GM18498 (cell line): ENCODE data around the gene ACO2.
"Not testable (repeated sequence)": the region's sequence is repeated elsewhere in the genome, so short reads cannot be mapped to it uniquely, and the experiment has no call there.

Experiments used
- ATAC-seq: cut with Tn5 transposase; IDR thresholded peaks from one replicate; pipeline ENCODE4 v1.9.1; 2021; ENCODE audit warnings: mild to moderate bottlenecking, moderate library complexity; ENCODE audit not compliant: unreplicated experiment

ACO2 gene

DNA sequence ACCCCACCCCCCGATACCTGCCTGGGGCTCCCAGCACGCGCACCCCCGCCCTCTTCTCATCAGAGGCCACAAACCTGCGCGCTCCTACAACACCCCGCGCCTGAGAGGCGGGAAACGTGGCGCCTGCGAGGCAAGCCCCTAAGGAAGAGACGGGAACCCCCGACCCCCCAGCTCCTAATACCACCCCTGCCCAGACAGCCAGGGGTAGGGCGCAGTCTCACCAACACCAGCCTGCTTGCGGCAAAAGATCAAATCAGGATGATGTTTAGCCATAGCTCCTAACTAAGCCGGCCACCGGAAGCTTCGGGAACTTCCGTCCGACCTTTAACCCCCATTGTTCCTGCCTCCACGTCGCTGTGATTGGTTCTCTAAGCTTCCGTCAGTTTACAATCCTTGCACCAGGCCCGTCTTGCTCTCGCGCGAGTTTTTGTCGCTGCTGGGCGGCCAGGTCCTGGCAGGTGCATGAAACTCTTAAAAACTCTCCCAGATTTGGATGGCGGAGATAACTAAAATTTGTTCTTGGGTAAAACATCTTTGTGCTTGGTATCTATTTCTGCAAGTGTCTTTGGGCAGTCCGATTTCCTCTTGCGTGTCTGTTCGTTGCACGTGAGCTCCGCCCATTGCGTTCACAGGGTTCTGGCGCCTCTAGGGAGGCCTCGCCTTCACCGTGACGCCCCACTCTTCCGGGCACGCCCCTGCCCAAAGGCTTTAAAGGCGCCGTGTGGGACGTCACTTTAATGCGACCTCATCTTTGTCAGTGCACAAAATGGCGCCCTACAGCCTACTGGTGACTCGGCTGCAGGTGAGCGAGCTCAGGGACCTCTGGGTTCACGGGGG is at the start of gene ACO2, which contains the start of gene PHF5A:
ACO2 (plus strand) TSS at position 737 of the 837 bp plus-strand sequence; CDS start at position 767, 30 bp downstream.
PHF5A (minus strand) TSS at position 312 of the 837 bp plus-strand sequence; CDS start at position 273, 39 bp downstream.
- ATAC-seq, result peak; percentile 87

- ATAC-seq, result no peak
Observed at GRCh38 chr22:41425660-41426365, 43.1 kb upstream of the ACO2 start.

GRCh38 chr22:41429232-41429950 is 39.5 kb upstream of the ACO2 start:
- no peak for ATAC-seq

DNA sequence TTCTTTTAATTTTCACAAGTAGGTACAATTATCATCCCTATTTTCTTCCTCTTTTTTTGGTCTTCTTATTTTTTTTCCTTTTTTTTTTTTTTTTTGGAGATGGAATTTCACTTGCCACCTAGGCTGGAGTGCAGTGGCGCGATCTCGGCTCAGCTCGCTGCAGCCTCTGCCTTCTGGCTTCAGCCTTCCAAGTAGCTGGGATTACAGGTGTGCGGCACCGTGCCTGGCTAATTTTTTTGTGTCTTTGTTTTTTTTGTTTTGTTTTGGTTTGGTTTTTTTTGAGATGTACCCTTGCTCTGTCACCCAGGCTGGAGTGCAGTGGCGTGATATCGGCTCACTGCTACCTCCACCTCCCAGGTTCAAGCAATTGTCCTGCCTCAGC is 39.0 kb upstream of the ACO2 start:
- ATAC-seq, result no peak

DNA sequence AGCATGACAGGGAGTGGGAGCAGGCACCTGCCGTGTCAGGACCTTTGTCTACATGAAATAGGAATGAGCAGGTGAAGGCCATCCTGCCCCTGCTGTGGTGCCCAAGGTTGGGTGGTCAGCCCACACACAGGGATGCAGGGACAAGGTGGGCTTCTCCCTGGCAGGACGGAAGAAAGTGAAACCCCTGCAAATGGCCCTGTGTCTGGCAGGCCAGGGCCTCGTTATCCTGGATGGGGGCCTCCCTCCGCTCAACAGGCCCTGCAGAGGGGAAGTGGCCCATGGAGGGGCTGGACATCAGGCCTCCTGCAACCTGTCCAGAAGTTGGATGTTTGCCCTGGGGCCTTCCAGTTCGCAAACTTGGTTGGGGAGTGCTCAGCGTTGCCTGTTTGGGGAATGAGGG is 37.3 kb upstream of the ACO2 start:
- no peak for ATAC-seq

GRCh38 chr22:41433480-41433879 is 35.4 kb upstream of the ACO2 start:
- not testable (repeated sequence) for ATAC-seq

DNA sequence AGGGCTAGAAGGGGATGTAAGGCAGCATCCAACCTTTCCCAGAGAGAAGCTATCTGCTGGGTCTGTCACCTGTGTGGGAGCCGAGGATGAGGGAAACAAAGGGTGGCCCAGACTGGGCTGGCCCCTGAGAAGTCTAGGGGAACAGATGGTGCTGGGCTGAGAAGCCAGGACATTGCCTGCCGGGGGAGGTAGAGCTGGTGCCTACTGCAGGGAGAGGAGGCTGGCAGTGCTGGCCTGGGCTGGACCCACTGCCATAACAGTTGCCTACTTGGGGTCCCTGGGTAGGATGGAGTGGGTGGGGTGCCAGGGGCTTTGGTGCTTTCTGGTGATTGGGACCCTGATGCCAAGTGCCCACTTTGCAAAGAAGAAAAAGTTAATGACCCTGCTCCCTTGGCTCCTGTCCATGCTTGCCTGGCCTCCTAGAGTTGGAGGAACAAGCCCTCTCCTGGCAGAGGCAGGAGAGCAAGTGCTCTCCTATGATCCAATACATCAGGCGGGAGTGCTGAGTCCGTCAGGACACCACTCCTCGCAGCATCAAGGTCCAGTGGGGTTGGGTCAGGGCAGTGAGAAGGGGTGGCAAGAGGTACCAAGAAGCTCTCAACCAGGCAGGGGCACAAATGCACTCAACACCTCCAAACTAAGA is 34.4 kb upstream of the ACO2 start:
- ATAC-seq, result not testable (repeated sequence)

GRCh38 chr22:41435560-41435959 is 33.4 kb upstream of the ACO2 start:
- ATAC-seq, result no peak

DNA sequence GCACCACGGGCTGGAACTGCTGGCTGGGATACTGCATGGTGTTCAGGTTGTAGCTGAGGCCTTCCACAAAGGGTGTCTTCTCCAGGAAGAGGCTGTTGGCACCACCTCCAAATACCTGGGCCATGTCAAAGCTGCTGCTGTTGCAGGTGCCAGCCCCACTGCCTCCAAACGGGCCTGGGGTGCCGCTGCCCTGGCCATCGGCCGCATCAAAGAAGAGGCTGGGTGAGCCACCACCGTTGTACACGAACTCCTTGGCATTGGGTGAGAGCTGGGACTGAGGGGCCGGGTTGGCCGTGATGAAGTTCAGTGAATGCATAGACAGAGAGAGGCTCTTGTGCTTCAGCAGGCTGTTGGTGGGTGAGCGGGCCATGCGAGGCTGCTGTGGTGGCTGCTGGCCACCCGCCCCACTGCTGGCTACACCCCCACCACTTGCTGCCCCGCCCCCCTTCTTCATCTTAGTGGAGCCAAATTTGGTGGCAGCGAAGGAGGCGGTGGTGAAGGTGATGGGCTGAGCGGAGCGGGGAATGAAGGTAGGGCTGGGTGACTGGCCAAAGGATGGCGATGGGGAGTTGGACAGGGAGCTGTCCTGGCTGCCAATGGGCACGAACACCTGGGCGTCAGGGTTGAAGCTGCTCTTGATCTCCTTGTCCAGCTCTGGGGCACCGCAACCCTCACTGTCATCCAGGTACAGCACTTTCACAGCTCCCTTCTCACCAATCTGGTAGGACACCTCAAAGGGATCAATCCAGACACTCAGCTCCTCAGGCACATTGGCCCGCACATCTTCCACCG is 32.4 kb upstream of the ACO2 start:
- ATAC-seq, result no peak

GRCh38 chr22:41437198-41437597 is 31.7 kb upstream of the ACO2 start:
- no peak for ATAC-seq

DNA sequence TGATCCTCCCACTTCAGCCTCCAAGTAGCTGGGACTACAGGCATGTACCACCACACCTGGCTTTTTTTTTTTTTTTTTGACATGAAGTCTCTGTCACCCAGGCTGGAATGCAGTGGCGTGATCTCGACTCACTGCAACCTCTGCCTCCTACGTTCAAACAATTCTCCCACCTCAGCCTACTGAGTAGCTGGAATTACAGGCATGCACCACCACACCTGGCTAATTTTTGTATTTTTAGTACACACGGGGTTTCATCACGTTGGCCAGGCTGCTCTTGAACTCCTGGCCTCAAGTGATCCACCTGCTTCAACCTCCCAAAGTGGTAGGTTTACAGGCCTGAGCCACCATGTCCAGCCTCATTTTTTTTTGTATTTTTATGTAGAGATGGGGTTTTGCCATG is 28.4 kb upstream of the ACO2 start:
- not testable (repeated sequence) for ATAC-seq

DNA sequence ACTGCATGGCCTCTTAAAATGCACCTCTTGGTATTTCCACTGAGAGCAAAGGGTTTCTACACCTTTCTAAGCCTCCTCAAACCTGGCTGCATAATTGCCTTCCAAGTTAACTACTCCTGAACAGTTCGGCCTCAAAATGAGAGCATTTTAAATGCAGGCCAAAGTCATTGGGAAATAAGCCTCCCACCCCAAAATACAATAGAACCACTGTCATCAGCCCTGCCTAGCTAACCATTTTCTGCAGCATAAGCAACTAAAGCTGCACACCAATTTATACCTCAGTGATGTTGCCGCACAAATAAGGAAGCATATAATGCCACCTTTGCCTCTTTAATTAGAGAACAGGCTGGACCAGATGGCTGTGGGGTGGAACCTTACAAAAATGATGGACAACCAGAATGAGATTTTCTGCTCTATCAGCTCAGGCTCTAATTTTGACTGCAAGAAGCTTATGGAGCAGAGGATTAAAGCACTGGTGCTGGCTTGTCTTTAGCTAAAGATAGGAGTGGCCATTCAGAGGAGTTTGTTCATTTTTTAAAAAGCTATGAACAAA is 26.6 kb upstream of the ACO2 start:
- ATAC-seq, result no peak

DNA sequence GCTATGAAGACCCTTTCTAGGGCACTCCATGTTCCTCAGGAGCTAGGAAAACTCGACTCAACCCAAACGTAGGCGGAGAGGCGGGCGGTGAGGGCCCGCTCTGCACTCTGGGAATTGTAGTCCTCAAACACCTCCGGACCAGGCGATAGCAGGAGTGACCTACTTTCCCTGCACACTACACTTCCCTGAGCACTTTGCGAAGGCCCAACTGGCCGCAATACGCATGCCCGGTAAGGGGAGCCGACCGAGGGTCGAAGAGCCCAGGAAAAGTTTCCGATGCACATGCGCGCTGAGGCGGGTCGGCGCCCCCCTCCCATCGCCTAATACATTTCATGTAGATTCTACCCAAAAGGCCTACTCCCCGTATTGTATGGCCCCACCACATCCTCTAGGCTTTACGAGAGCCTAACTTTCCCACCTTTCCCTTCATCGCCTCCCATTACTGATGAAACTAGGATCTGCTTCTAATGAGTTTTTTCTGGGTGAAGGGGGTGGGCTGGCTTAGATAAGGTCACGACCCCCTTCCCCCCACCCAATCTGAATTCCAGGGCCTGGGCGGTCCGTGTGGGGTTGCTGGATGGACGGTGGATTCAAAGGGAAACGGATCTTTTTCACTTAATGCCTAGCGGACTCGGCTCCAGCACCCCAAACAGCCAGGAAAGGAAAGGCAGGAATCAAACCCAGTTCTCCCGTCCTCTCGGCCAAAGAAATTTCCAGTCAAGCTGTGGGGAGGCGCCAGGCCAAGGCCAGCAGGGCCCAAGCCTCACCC is 24.4 kb upstream of the ACO2 start:
- peak; percentile 51 for ATAC-seq

- no peak for ATAC-seq
Observed at GRCh38 chr22:41445129-41446056, 23.5 kb upstream of the ACO2 start.

DNA sequence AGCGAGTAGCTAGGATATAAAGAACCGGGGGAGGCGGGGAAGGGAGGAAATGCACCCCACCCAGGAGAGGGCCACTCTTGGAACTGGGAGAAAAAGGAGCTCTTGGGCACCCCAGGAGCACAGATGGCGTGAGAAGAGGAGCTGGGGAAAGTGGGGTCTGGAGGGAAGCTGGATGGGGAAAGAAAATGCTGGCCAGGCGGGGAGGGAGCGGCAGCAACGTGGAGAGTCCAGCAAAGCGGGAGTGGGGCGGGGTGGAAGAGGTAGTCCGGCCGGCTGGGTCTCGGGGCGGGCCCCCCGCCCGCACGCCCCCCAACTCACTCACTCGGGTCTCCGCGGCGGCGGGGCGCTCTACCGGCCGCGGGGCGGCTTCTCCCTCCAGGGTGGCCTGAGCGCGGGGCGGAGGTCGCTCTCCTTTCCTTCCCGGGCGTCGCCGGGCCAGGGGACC is 22.8 kb upstream of the ACO2 start:
- no peak for ATAC-seq

DNA sequence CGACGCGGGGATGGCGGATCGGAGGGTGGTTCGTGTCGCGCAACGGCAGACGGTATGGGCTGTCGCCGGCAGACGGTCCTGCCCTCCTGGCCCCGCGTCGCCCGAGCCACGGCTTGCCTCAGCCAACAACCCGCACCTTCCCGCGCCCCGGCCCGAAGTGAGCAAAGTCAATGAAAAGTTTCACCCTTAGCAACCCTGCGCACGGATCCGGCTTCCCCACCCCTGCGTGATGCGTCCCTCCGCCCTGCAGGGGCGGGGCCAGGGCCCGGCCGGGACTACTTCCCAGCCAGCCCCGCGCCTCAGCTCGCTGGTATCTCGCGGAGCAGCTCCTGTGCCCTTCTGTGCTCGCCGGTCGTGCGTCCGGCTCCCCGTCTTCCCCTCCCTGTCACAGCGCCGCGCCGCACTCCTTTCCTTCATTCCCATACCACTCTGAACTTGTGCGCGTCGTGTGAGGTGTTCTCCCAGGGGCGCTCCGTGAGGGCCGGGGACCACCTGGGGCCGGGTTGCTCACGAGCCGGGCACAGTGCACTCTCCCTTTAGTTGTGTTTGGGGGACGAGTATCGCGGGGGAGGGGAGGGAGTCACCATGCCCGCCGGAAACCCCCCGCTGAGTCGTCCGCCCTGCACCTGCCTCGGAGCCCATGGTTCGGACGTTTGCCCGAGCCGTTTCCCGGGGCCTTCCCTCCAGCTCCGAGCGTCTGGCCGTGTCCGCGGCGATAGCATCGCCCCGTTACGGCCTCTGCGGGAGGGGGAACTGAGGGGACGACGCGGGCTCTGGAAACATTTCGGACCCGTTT is 22.1 kb upstream of the ACO2 start, which contains the start of gene TOB2:
TOB2 (minus strand) TSS at position 163 of the 796 bp plus-strand sequence. CDS start 9,456 bp downstream, outside the sequence.
- ATAC-seq, result peak; percentile 51
